Panc1 (cell line): Measurements from ENCODE around the gene HTR2C. TPM values are rescaled to one million over a fixed set of nuclear protein-coding genes. Genes with fewer than 3 reads are reported as not detected.

Experiments
- ATAC-seq: fragments of 200-7000 bp; cut with Tn5 transposase; 2 replicates; pipeline ENCODE4 v1.9.1; 2020; ENCODE audit warnings: mild to moderate bottlenecking, moderate library complexity
- BruUV-seq: library from RNA; stranded (reverse); fragments of 400-500 nt; replicated peaks from 2 replicates; lab custom pipeline; 2021; lab: Mats Ljungman, UMichigan
- CTCF ChIA-PET: fragments of 300-600 bp; sonication (Branson Sonifier 250); formaldehyde crosslinking; loops from one replicate; lab custom pipeline; 2022; ENCODE audit warnings: antibody characterized with exemption; lab: Charles Lee
- POLR2A ChIA-PET: fragments of 300-600 bp; sonication (Branson Sonifier 250); formaldehyde crosslinking; loops from one replicate; lab custom pipeline; 2022; ENCODE audit warnings: antibody characterized with exemption; lab: Charles Lee
- DNase-seq: peaks from one replicate; pipeline ENCODE4 v3.0.0-alpha.2; 2010; ENCODE audit warnings: low read depth, low spot score
- H3K27ac ChIP-seq: 2 replicates; pipeline ENCODE4 v1.5.1; 2011; ENCODE audit warnings: mild to moderate bottlenecking, low read length, inconsistent platforms
- H3K27me3 ChIP-seq: fragments of 200-500 bp; sonication (Bioruptor generic); 2 replicates; pipeline ENCODE4 v1.6.0; 2014; ENCODE audit warnings: low read length, inconsistent platforms; ENCODE audit not compliant: control insufficient read depth, insufficient read depth
- H3K36me3 ChIP-seq: fragments of 200-500 bp; sonication (Bioruptor generic); 2 replicates; pipeline ENCODE4 v1.5.1; 2014; ENCODE audit warnings: inconsistent platforms, mild to moderate bottlenecking, low read length, moderate library complexity; ENCODE audit not compliant: control insufficient read depth, insufficient read depth
- H3K4me1 ChIP-seq: 2 replicates; pipeline ENCODE4 v1.5.1; 2011; ENCODE audit warnings: inconsistent platforms, mild to moderate bottlenecking, low read length, moderate library complexity; ENCODE audit not compliant: control insufficient read depth, insufficient read depth
- H3K4me3 ChIP-seq, 2 experiments: 2 replicates each; pipeline ENCODE4 v1.5.1; 2011 to 2012; ENCODE audit warnings: low read depth in 2 of 2, low read length in 2 of 2, mild to moderate bottlenecking in 2 of 2, inconsistent platforms in 1 of 2, moderate library complexity in 1 of 2
- H3K9me3 ChIP-seq: fragments of 200-500 bp; sonication (Bioruptor generic); 2 replicates; pipeline ENCODE4 v1.5.1; 2014; ENCODE audit warnings: low read depth, mild to moderate bottlenecking, inconsistent platforms, low read length, moderate library complexity; ENCODE audit not compliant: control insufficient read depth, insufficient read depth
- CTCF ChIP-seq: fragments of 450-650 bp; IDR thresholded peaks from 2 replicates; pipeline ENCODE4 v1.5.1; 2017; ENCODE audit warnings: mild to moderate bottlenecking
- POLR2AphosphoS5 ChIP-seq: IDR thresholded peaks from 2 replicates; pipeline ENCODE4 v1.6.1; 2012; ENCODE audit warnings: mild to moderate bottlenecking, low read depth, low read length, moderate library complexity
- REST ChIP-seq, 2 experiments: IDR thresholded peaks; 2 replicates each; pipeline ENCODE4 v1.6.1; 2011 to 2012; ENCODE audit warnings: low read depth in 2 of 2, control low read depth in 1 of 2, low read length in 1 of 2, mild to moderate bottlenecking in 1 of 2, moderate library complexity in 1 of 2; ENCODE audit not compliant: insufficient read depth in 1 of 2
- SIN3A ChIP-seq: IDR thresholded peaks from 2 replicates; pipeline ENCODE4 v1.6.1; 2012; ENCODE audit warnings: low read depth, mild to moderate bottlenecking, low read length, moderate library complexity, borderline replicate concordance; ENCODE audit not compliant: insufficient read depth
- TCF7L2 ChIP-seq: IDR thresholded peaks from 2 replicates; pipeline ENCODE4 v1.6.1; 2011; ENCODE audit warnings: mild to moderate bottlenecking, low read depth, low read length, inconsistent platforms
- in situ Hi-C: cut with HindIII; loops from 2 replicates; pipeline ENCODE4 v1.10.0; 2016; ENCODE audit warnings: low sequenced_read_pairs, low pct_unique_long_range_greater_than_20kb
- intact Hi-C: fragments of 100-400 bp; cut with micrococcal nuclease; formaldehyde crosslinking; loops from one replicate; pipeline ENCODE4 v1.10.0; 2022; ENCODE audit not compliant: unreplicated experiment
- microRNA-seq: library from miRNA; unstranded; fragments of <30 nt; microRNA quantifications from one replicate; pipeline ENCODE4 v1.1.0, GENCODE V29; 2020; ENCODE audit not compliant: unreplicated experiment
- total RNA-seq: library from RNA; stranded (reverse); gene quantifications from one replicate; pipeline ENCODE4 v1.2.1, GENCODE V29; 2021; ENCODE audit not compliant: unreplicated experiment

Gene HTR2C
- total RNA-seq, 1 experiment from 2014 or later = not detected

GRCh38 chrX:114952696-114953095, 368.8 kb downstream of the HTR2C start:
- ChIA-PET CTCF (no interaction called here), POLR2A (no interaction called here)
- intact Hi-C loops = no loop called here
- BruUV-seq = no TSS peak
- Histone ChIP-seq H3K27ac (no peak overlapping the region), H3K4me1 (no peaks in the 10 kb centered on the region), H3K36me3 (no peaks in the 10 kb centered on the region), H3K4me3 (no peak overlapping the region), H3K27me3 (no peaks in the 10 kb centered on the region), H3K9me3 (no peaks in the 10 kb centered on the region)
- in situ Hi-C loops = no loop called here
- no peak for DNase-seq
- no peak for ATAC-seq
- TF ChIP-seq REST (IDR thresholded peaks at IDR 0.05; ENCODE audit: insufficient read depth in 1 of 2, low read depth in 2 of 2, low read length in 1 of 2) (no peak), TCF7L2 (no peak), POLR2AphosphoS5 (no peak), SIN3A (no peak), CTCF (no peak)

Small RNAs within 50 kb of the gene (microRNA-seq; reads per million reads assigned to microRNA genes)
- gene MIR1264 (not detected), gene MIR1298 (not detected), gene MIR1911 (not detected), gene MIR1912 (not detected), gene MIR448 (not detected), gene MIR764 (not detected)
